ENCODE results near the gene GRM3.

DNA sequence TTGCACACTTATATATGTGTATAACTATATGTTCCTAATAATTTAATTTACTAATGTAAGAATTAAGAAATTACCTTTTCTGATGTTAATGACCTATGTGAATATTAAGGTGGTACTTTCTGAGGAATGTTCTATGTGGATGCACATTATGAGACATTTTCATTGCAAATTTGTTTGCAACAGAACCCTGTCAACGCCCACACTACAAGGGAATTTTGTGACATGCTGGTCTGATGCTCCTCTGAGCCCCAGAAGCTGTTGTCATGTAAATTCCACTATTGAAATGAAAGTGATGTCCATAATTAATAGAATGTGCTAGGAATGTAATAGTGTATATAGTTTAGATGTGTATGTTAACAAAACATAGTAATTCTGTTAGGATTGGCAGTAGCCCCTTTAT lies 4.5 kb downstream of the GRM3 start:
- TF ChIP-seq POLR2A (IDR thresholded peaks at IDR 0.05; ENCODE audit: low read depth, low read length) (no peak), POLR2AphosphoS5 (IDR thresholded peaks at IDR 0.05; ENCODE audit: low read depth, low read length) (no peak)

All from GM12892 (cell line).